OCI-LY1 (cell line): ENCODE results near the gene CEP131.

Experiments used
- H2AFZ ChIP-seq: fragments of 200-600 bp; sonication (generic), shearing (Covaris generic); 2 replicates; pipeline ENCODE4 v1.6.0; 2014; ENCODE audit warnings: antibody characterized with exemption, mild to moderate bottlenecking, low read length
- H3F3A ChIP-seq: fragments of 200-600 bp; sonication (generic), shearing (Covaris generic); 2 replicates; pipeline ENCODE4 v1.6.0; 2014; ENCODE audit warnings: mild to moderate bottlenecking, antibody characterized with exemption, low read length, moderate library complexity; ENCODE audit not compliant: insufficient read depth
- H3K27ac ChIP-seq: fragments of 200-600 bp; sonication (generic); 2 replicates; pipeline ENCODE4 v1.5.1; 2014; ENCODE audit warnings: low read length, mixed run types, mild to moderate bottlenecking, low read depth; ENCODE audit not compliant: poor library complexity, severe bottlenecking
- H3K27me3 ChIP-seq: fragments of 200-600 bp; sonication (generic); 2 replicates; pipeline ENCODE4 v1.6.0; 2014; ENCODE audit warnings: antibody characterized with exemption, mild to moderate bottlenecking, low read length, moderate library complexity; ENCODE audit not compliant: insufficient read depth
- H3K36me3 ChIP-seq: fragments of 200-600 bp; sonication (generic); 2 replicates; pipeline ENCODE4 v1.6.1; 2014; ENCODE audit warnings: mild to moderate bottlenecking, antibody characterized with exemption, low read length, moderate library complexity, mixed read lengths; ENCODE audit not compliant: insufficient read depth
- H3K4me1 ChIP-seq: fragments of 200-600 bp; sonication (generic); 2 replicates; pipeline ENCODE4 v1.5.1; 2014; ENCODE audit warnings: mild to moderate bottlenecking, low read length, moderate library complexity; ENCODE audit not compliant: insufficient read depth, severe bottlenecking
- H3K4me2 ChIP-seq: fragments of 200-600 bp; sonication (generic), shearing (Covaris generic); 2 replicates; pipeline ENCODE4 v1.6.1; 2014; ENCODE audit warnings: low read length
- H3K4me3 ChIP-seq: fragments of 200-600 bp; sonication (generic); 2 replicates; pipeline ENCODE4 v1.5.1; 2014; ENCODE audit warnings: low read length, low read depth, mild to moderate bottlenecking, mixed read lengths; ENCODE audit not compliant: poor library complexity, severe bottlenecking
- H3K79me2 ChIP-seq: fragments of 200-600 bp; shearing (Covaris generic); 2 replicates; pipeline ENCODE4 v1.6.1; 2016; ENCODE audit warnings: mixed run types, low read length, mixed read lengths; ENCODE audit not compliant: insufficient read depth
- H3K9ac ChIP-seq: fragments of 200-600 bp; sonication (generic), shearing (Covaris generic); 2 replicates; pipeline ENCODE4 v1.6.1; 2014; ENCODE audit warnings: mild to moderate bottlenecking, low read length, mixed read lengths
- H3K9me2 ChIP-seq: fragments of 200-600 bp; sonication (generic), shearing (Covaris generic); 2 replicates; pipeline ENCODE4 v1.6.1; 2014; ENCODE audit warnings: low read depth, mild to moderate bottlenecking, low read length, mixed read lengths
- H3K9me3 ChIP-seq: fragments of 200-600 bp; shearing (Covaris generic); 2 replicates; pipeline ENCODE4 v1.6.1; 2014; ENCODE audit warnings: low read length, mixed read lengths
- H4K20me1 ChIP-seq: fragments of 200-600 bp; sonication (generic), shearing (Covaris generic); 2 replicates; pipeline ENCODE4 v1.6.0; 2016; ENCODE audit warnings: mild to moderate bottlenecking, low read length; ENCODE audit not compliant: insufficient read depth
- EZH2 ChIP-seq: fragments of 200-600 bp; sonication (generic), shearing (Covaris generic); IDR thresholded peaks from 2 replicates; pipeline ENCODE4 v1.8.0; 2017; ENCODE audit warnings: borderline replicate concordance, mixed run types, mild to moderate bottlenecking, antibody characterized with exemption, low read length, moderate library complexity, mixed read lengths
- TF ChIP-seq, protein P1 (sequence below): fragments of 200-600 bp; sonication (generic), shearing (Covaris generic); IDR thresholded peaks from 2 replicates; pipeline ENCODE4 v1.5.1; 2017; ENCODE audit warnings: mild to moderate bottlenecking, antibody characterized with exemption, low read length, moderate library complexity, mixed read lengths

CEP131 gene

DNA sequence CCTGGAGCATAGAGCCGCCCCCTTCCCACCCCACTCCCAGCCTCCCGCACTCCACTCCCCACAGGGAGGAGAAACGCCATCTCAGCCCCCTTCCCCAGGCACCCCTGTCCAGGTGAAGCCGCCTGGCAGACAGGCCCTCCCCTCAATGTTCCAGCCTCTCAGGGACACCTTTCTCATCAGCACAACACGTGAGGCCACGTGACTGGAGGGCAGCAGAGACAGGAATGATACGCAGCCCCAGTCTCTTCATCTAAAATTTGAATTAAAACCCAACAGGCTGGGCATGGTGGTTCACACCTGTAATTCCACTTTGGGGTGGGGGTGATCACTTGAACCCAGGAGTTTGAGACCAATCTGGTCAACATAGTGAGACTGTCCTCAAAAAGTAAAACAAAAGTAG is 36.6 kb downstream of the CEP131 start:
- Histone ChIP-seq H2AFZ (no peak overlapping the region), H3K9ac (no peak overlapping the region), H3K4me2 (no peak overlapping the region), H3K9me2 (no peaks in the 10 kb centered on the region), H3K27me3 (peaks cover 4% of the 10 kb centered on the region), H3K4me1 (no peaks in the 10 kb centered on the region), H3K9me3 (no peaks in the 10 kb centered on the region), H3K36me3 (no peaks in the 10 kb centered on the region), H3K79me2 (no peaks in the 10 kb centered on the region), H3K27ac (no peak overlapping the region), H3K4me3 (no peak overlapping the region), H4K20me1 (no peaks in the 10 kb centered on the region), H3F3A (no peaks in the 10 kb centered on the region)
- no peak for TF ChIP-seq EZH2
- TF ChIP-seq, protein P1, sequence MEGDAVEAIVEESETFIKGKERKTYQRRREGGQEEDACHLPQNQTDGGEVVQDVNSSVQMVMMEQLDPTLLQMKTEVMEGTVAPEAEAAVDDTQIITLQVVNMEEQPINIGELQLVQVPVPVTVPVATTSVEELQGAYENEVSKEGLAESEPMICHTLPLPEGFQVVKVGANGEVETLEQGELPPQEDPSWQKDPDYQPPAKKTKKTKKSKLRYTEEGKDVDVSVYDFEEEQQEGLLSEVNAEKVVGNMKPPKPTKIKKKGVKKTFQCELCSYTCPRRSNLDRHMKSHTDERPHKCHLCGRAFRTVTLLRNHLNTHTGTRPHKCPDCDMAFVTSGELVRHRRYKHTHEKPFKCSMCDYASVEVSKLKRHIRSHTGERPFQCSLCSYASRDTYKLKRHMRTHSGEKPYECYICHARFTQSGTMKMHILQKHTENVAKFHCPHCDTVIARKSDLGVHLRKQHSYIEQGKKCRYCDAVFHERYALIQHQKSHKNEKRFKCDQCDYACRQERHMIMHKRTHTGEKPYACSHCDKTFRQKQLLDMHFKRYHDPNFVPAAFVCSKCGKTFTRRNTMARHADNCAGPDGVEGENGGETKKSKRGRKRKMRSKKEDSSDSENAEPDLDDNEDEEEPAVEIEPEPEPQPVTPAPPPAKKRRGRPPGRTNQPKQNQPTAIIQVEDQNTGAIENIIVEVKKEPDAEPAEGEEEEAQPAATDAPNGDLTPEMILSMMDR: no peak

DNA sequence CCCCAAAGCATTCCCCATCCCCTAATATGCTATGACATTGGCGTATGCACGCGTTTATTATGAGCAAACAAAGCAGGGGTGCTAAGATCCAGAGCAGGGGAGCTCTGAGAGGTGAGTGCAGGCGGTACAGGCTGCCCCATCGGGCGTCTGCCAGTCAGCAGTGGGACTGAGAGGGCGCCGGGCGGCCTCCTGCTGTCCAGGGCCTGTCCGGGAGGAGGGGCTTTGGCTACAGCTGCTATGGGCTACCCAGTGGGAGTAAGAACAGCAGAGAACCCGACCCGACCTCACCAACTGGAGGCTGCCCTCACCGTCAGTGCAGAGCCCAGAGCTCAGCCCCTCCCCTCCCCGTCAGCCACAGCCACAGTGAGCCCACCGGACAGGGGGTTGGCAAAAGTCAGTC is 38.2 kb downstream of the CEP131 start:
- H3K9ac ChIP-seq: no peak overlapping the region
- no peaks in the 10 kb centered on the region for H3K4me1 ChIP-seq
- no peaks in the 10 kb centered on the region for H3K9me2 ChIP-seq
- no peaks in the 10 kb centered on the region for H3F3A ChIP-seq
- no peaks in the 10 kb centered on the region for H3K79me2 ChIP-seq
- TF ChIP-seq EZH2: no peak
- TF ChIP-seq, protein P1: no peak
- peaks cover 4% of the 10 kb centered on the region for H3K27me3 ChIP-seq
- no peak overlapping the region for H3K4me3 ChIP-seq
- H3K4me2 ChIP-seq: no peak overlapping the region
- no peaks in the 10 kb centered on the region for H4K20me1 ChIP-seq
- no peaks in the 10 kb centered on the region for H3K36me3 ChIP-seq
- no peak overlapping the region for H2AFZ ChIP-seq
- H3K27ac ChIP-seq: no peak overlapping the region
- no peaks in the 10 kb centered on the region for H3K9me3 ChIP-seq

DNA sequence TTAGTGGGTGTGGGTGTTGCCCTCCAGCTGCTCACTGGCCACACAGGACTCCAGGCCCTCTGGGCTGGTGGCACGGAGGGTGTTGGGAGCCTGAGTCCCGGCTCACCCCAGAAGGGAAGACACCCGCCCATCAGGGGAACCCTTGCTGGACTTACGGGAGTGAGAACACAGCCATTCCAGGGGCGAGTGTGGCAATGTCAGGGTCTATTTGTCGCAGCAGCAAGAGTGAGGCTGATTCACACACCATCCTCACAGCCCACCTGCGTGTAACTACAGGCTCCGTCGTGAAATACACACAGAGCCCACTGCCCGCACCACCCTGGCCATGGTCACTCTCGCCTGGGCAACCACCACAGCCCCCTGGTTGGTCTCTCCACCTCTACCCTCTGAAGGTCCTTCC is 39.0 kb downstream of the CEP131 start:
- Histone ChIP-seq H3K4me3 (no peak overlapping the region), H3K9me2 (no peaks in the 10 kb centered on the region), H3K36me3 (no peaks in the 10 kb centered on the region), H3K4me1 (no peaks in the 10 kb centered on the region), H3K4me2 (no peak overlapping the region), H3K27me3 (peaks cover 4% of the 10 kb centered on the region), H3K9me3 (no peaks in the 10 kb centered on the region), H3K27ac (no peak overlapping the region), H3K79me2 (no peaks in the 10 kb centered on the region), H3K9ac (no peak overlapping the region), H2AFZ (no peak overlapping the region), H3F3A (no peaks in the 10 kb centered on the region), H4K20me1 (no peaks in the 10 kb centered on the region)
- TF ChIP-seq, protein P1: no peak
- no peak for TF ChIP-seq EZH2
